Osteoblast (primary cell): ENCODE measurements around the gene AQP2. TPM values are rescaled to one million over a fixed set of nuclear protein-coding genes. Genes with fewer than 3 reads are reported as not detected.

ENCODE experiments used
- DNase-seq: peaks from one replicate; pipeline ENCODE4 v3.0.0; 2011; ENCODE audit warnings: low spot score, mixed read lengths; ENCODE audit not compliant: insufficient read length; ENCODE audit errors: missing footprints
- H2AFZ ChIP-seq: 2 replicates; pipeline ENCODE4 v1.6.0; 2011; ENCODE audit warnings: mild to moderate bottlenecking, low read length
- H3K27ac ChIP-seq: 2 replicates; pipeline ENCODE4 v1.5.1; 2011; ENCODE audit warnings: mild to moderate bottlenecking, low read depth, low read length, moderate library complexity
- H3K27me3 ChIP-seq: 2 replicates; pipeline ENCODE4 v1.6.0; 2012; ENCODE audit warnings: mild to moderate bottlenecking, control low read depth, inconsistent platforms, low read length, moderate library complexity; ENCODE audit not compliant: insufficient read depth
- H3K36me3 ChIP-seq: 2 replicates; pipeline ENCODE4 v1.5.1; 2011; ENCODE audit warnings: mild to moderate bottlenecking, low read length, control low read depth, moderate library complexity; ENCODE audit not compliant: insufficient read depth
- H3K4me1 ChIP-seq: 2 replicates; pipeline ENCODE4 v1.5.1; 2011; ENCODE audit warnings: mild to moderate bottlenecking, low read length, control low read depth, moderate library complexity; ENCODE audit not compliant: insufficient read depth
- H3K4me2 ChIP-seq: 2 replicates; pipeline ENCODE4 v1.6.0; 2011; ENCODE audit warnings: mild to moderate bottlenecking, low read length; ENCODE audit not compliant: insufficient read depth
- H3K4me3 ChIP-seq: fragments of 200-600 bp; sonication (generic); 3 replicates; pipeline ENCODE4 v1.5.1; 2012; ENCODE audit warnings: mild to moderate bottlenecking, low read length, inconsistent platforms; ENCODE audit not compliant: insufficient read depth
- H3K79me2 ChIP-seq: 2 replicates; pipeline ENCODE4 v1.6.0; 2012; ENCODE audit warnings: mild to moderate bottlenecking, low read length, control low read depth, inconsistent platforms; ENCODE audit not compliant: insufficient read depth
- H3K9me3 ChIP-seq: 2 replicates; pipeline ENCODE4 v1.5.1; 2011; ENCODE audit warnings: low read depth, low read length, control low read depth
- H4K20me1 ChIP-seq: 2 replicates; pipeline ENCODE4 v1.6.0; 2012; ENCODE audit warnings: mild to moderate bottlenecking, low read length, control low read depth; ENCODE audit not compliant: insufficient read depth
- CTCF ChIP-seq: IDR thresholded peaks from 2 replicates; pipeline ENCODE4 v1.5.1; 2011; ENCODE audit warnings: mild to moderate bottlenecking, low read depth, low read length, moderate library complexity; ENCODE audit errors: extremely low read depth
- total RNA-seq: library from RNA; depleted of rRNA; stranded (reverse); fragments of >200 nt; gene quantifications from 2 replicates; pipeline ENCODE4 v1.2.3, GENCODE V29; 2012

Gene AQP2
- total RNA-seq, 1 donor: not detected

- Histone ChIP-seq H3K36me3 (no peaks in the 10 kb centered on the region), H3K4me1 (no peaks in the 10 kb centered on the region), H3K27ac (no peak overlapping the region), H4K20me1 (no peaks in the 10 kb centered on the region), H3K4me2 (no peak overlapping the region), H3K4me3 (no peak overlapping the region), H3K9me3 (no peaks in the 10 kb centered on the region), H2AFZ (no peak overlapping the region), H3K27me3 (peaks cover 74% of the 10 kb centered on the region), H3K79me2 (no peaks in the 10 kb centered on the region)
- DNase-seq: peak; percentile 72
- no peak for TF ChIP-seq CTCF
Observed at GRCh38 chr12:49953961-49954846, 3.7 kb downstream of the AQP2 start.

GRCh38 chr12:49954863-49955830, 4.6 kb downstream of the AQP2 start:
- H3K27me3 ChIP-seq: peaks cover 78% of the 10 kb centered on the region
- H3K36me3 ChIP-seq: no peaks in the 10 kb centered on the region
- H3K79me2 ChIP-seq: no peaks in the 10 kb centered on the region
- peak; percentile 77 for DNase-seq
- H3K9me3 ChIP-seq: no peaks in the 10 kb centered on the region
- no peak overlapping the region for H3K4me3 ChIP-seq
- no peaks in the 10 kb centered on the region for H4K20me1 ChIP-seq
- no peak overlapping the region for H3K27ac ChIP-seq
- H2AFZ ChIP-seq: no peak overlapping the region
- no peak for TF ChIP-seq CTCF
- no peak overlapping the region for H3K4me2 ChIP-seq
- peaks cover 9% of the 10 kb centered on the region for H3K4me1 ChIP-seq

- H3K4me1 ChIP-seq: peaks cover 9% of the 10 kb centered on the region
- DNase-seq: peak; percentile 62
- H3K27me3 ChIP-seq: peaks cover 85% of the 10 kb centered on the region
- H3K4me2 ChIP-seq: no peak overlapping the region
- H3K79me2 ChIP-seq: no peaks in the 10 kb centered on the region
- no peaks in the 10 kb centered on the region for H3K9me3 ChIP-seq
- no peaks in the 10 kb centered on the region for H4K20me1 ChIP-seq
- no peak overlapping the region for H3K4me3 ChIP-seq
- no peak overlapping the region for H3K27ac ChIP-seq
- no peaks in the 10 kb centered on the region for H3K36me3 ChIP-seq
- H2AFZ ChIP-seq: no peak overlapping the region
- no peak for TF ChIP-seq CTCF
Observed at GRCh38 chr12:49955899-49956662, 5.5 kb downstream of the AQP2 start.
